NCI-H82 (cell line): ENCODE results near the gene SNCA.

Experiments used
- DNase-seq: peaks from one replicate; lab custom pipeline; 2025; lab: John Stamatoyannopoulos, UW

The SNCA gene

GRCh38 chr4:89814362-89814761, 22.6 kb downstream of the SNCA start:
- DNase-seq, result no peak

GRCh38 chr4:89813197-89813596, 23.8 kb downstream of the SNCA start:
- no peak for DNase-seq

DNA sequence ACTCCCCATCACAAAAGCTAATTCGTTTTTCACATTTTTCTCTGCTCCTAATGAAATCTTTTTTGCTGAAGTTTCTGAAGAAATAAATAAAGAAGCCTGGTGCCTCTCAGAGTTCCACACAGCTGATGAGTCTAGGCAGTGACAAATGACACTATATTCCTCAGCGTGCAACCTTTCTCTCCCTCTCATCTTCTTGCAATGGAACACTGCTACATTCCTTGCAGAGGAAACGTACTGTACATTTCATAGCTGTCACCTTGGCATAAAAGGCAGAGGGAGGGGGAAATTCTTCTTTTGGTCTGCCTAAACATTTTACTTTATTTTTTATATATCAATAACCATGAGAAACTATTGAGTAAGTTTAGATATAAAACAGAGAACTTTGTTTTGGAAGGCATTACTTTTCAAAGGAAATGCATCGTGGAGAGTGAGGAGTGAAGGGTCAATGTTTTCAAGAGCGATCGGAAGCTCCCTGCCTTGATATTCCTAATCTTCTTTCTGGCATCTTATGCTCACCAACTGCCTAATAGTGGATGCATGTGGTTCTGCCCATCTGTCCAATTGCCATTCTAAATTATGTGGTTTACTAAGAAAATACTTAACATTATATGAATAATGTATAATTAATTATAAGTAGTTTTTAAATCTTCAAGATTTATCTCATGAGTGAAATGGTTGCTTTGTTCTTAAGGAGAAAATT, 29.4 kb downstream of the SNCA start:
- peak; percentile 0 for DNase-seq

DNA sequence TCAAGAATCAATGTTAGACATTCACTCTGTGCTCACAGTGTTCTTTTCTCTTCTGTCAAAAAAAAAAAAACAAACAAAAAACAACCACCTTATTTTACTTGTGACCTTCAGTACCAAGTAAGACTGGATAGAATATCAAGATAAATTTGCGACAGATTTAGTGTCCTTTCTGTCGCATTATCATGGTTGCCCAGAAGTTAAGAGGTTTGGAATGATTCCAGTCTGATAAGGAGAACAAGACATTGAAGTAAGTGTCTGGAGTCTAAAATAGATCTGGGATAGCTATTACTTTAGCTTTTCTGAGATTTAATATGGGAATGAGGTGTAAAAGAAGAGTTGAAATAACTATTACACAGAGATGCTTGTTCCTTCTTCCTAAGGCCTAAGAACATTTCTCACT, 31.7 kb downstream of the SNCA start:
- DNase-seq, result no peak

- no peak for DNase-seq
These were observed 33.0 kb downstream of the SNCA start for GRCh38 chr4:89803915-89804314.

DNA sequence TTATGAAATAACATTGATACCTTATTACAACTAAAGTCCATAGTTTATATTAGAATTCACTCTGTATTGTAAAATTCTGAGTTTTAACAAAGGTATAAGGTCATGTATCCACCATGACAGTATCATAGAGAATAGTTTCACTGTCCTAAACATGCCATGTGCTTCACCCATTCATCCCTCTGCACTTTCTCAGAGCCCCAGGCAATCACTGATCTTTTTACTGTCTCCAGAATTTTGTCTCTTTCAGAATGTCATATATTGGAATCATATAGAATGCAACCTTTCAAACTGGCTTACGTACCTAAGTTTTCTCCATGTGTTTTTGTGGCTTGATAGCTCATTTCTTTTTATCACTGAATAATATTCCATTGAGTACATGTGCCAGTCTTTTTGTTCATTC, 33.9 kb downstream of the SNCA start:
- DNase-seq, result no peak

- DNase-seq, result no peak
These were observed 36.3 kb downstream of the SNCA start for GRCh38 chr4:89800527-89801103.

DNA sequence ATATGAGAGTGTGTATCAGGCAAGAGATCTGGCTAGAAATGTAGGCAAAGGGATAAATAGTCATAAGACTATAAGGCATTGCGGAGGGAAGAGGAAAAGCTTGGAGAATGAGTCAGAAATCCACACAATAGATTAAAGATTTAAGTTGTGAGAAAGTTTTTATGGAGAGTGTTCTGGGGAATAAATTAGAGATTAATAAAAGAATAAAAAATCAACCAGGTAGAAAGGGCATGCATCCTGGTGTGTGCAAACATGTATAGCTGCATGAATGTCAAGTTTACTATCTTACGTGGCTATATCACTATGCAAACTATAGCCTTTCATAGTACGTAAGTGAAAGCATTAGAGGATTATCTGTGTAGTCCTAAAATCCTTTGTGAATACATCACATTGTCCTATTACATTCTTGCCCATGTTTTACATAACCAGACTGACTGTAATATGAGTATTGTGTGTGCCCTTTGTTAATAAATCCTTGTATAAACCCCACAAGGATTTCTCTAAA, 36.9 kb downstream of the SNCA start:
- DNase-seq, result no peak

- no peak for DNase-seq
These were observed 37.9 kb downstream of the SNCA start for GRCh38 chr4:89799071-89799470.

GRCh38 chr4:89797117-89797516, 39.8 kb downstream of the SNCA start:
- DNase-seq, result no peak

- DNase-seq, result no peak
These were observed 48.5 kb downstream of the SNCA start for GRCh38 chr4:89788206-89789072.

GRCh38 chr4:89784686-89785231, 52.2 kb downstream of the SNCA start:
- DNase-seq, result no peak

GRCh38 chr4:89781321-89781720, 55.6 kb downstream of the SNCA start:
- no peak for DNase-seq

GRCh38 chr4:89773805-89774204, 63.2 kb downstream of the SNCA start:
- no peak for DNase-seq

DNA sequence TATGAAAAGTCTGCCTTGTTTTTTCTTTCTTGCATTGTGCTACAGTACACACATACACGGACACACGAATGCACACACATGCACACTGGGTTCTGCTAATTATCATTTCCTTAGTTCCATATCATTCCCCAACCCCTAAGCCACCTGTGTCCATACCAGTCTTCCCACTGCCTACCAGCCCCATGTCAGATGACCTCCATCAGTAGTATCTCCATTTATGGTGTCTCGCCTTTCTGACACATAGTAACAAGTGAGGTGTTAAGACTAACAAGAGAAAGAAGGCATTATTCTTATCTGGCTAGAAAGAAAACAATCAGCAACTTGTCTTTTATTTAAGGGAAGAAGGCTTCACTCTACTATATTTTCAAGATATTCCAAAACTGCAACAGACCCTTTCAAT, 67.1 kb downstream of the SNCA start:
- no peak for DNase-seq

DNA sequence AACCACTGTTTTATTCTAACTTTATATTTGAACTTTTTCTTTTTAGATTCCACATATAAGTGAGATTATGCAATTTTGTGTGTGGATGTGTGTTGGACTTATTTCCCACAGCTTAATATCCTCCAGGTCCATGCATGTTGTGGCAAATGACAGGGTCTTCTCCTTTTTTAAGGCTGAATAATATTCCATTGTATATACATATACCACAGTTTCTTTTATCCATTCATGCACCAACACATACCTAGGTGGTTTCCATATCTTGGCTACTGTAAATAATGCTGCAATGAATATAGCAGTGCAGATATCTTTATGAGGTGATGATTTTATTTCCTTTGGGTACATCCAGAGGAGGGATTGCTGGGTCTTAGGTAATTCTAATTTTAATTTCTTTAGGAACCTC, 69.0 kb downstream of the SNCA start:
- no peak for DNase-seq

DNA sequence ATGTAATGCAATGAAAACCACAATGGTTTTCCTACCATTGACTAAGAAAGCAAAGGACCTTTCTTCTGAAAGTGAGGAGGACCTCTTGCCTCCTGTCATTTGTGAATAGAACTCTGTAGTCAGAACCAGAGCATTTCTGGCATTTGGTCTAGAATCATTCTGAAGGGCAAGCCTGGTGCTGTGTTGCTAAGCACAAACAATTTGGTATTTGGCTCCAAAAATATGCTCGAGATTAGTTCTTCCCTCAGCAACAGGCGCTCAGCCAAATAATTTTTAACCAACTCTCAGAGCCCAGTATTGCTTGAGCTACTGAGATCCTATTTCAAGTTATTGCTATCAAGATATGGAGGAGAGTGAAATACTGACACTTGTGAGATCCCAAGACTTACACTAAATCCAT, 71.0 kb downstream of the SNCA start:
- no peak for DNase-seq

DNA sequence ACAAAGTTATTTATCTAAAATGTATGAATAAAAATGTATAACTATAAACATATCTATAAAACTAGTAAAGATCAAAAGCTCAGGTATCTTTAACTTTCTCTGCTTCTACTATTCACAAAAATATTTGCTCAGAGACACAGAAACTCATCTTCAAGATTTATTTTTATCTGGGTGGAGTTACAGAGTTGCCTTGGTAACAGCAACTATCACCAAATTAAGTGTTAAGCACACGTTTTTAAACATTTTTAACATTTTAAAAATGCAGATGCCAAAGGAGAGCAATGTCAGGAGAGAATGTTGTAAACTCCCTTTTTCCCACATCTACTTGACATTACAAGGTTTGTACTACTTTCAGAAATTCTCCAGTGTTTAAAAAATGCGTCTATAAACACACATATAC, 71.4 kb downstream of the SNCA start:
- DNase-seq, result no peak

DNA sequence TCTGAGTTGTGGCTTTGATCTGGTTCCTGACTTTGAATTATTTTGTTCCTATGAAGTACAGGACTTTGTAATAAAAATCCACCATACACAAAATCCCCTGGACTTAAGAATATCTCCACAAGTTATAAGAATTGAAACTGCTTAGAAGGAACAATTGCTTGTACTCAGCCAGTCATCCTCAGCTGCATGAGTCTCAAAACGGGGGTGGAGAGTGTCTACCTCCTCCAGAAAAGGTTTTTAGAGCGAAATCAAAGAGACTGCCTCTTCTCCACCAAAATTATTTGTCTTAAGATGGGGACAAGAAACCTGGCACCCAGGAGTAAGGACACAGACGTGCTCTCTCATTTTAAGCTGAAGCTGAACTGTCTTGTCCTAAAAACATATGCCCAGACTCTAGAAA, 74.7 kb downstream of the SNCA start:
- DNase-seq, result no peak

- DNase-seq, result no peak
These were observed 77.5 kb downstream of the SNCA start for GRCh38 chr4:89759426-89759825.

GRCh38 chr4:89757154-89757719, 79.7 kb downstream of the SNCA start:
- no peak for DNase-seq

DNA sequence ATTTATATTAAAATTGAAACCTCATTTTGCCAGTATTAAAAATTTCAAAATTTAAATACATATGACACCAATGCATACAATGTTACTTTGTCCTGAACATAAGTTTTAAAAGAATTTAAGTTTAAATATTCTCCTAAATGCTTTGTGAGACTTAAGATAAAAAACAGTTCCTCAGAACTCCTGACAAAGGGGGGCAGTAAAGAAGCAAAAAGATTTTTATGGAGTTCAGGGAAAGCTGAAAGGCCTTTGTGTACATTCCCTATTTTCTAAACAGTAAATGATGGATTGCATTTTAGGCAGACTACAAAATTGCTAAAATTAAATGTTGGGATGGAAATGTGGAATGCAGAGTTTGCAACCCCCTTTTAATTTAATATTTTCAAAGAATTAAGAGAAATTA, 81.7 kb downstream of the SNCA start:
- no peak for DNase-seq
